Measurements from ENCODE around the gene SREK1. TPM values are rescaled to one million over a fixed set of nuclear protein-coding genes. Genes with fewer than 3 reads are reported as not detected.

SREK1 gene
- total and polyA plus RNA-seq, 9 of the 15 experiments (the other 6 are each of a cell fraction or from before 2014, with no cell fraction given): 40.8 to 128 (median 81.9) TPM

DNA sequence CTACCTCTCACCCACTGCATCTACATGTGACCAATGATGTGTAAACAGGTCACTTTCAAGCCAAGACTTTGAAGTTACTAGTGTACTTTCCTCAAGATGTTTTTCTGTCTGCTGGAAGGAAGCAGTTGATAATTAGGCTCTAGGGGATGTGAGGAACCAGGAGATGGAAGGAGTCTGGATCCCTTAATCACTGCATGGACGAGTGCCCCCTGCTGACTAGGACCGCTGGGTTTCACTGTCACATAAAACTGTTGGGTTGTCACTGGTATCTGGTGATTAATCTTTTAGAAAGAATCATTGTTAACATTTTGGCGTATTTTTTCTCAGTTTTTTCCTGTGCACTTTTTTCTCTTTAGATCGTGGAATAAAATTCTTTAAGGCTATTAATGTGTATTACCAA lies 79.5 kb downstream of the SREK1 start (continued):
- TF ChIP-seq, protein P1, sequence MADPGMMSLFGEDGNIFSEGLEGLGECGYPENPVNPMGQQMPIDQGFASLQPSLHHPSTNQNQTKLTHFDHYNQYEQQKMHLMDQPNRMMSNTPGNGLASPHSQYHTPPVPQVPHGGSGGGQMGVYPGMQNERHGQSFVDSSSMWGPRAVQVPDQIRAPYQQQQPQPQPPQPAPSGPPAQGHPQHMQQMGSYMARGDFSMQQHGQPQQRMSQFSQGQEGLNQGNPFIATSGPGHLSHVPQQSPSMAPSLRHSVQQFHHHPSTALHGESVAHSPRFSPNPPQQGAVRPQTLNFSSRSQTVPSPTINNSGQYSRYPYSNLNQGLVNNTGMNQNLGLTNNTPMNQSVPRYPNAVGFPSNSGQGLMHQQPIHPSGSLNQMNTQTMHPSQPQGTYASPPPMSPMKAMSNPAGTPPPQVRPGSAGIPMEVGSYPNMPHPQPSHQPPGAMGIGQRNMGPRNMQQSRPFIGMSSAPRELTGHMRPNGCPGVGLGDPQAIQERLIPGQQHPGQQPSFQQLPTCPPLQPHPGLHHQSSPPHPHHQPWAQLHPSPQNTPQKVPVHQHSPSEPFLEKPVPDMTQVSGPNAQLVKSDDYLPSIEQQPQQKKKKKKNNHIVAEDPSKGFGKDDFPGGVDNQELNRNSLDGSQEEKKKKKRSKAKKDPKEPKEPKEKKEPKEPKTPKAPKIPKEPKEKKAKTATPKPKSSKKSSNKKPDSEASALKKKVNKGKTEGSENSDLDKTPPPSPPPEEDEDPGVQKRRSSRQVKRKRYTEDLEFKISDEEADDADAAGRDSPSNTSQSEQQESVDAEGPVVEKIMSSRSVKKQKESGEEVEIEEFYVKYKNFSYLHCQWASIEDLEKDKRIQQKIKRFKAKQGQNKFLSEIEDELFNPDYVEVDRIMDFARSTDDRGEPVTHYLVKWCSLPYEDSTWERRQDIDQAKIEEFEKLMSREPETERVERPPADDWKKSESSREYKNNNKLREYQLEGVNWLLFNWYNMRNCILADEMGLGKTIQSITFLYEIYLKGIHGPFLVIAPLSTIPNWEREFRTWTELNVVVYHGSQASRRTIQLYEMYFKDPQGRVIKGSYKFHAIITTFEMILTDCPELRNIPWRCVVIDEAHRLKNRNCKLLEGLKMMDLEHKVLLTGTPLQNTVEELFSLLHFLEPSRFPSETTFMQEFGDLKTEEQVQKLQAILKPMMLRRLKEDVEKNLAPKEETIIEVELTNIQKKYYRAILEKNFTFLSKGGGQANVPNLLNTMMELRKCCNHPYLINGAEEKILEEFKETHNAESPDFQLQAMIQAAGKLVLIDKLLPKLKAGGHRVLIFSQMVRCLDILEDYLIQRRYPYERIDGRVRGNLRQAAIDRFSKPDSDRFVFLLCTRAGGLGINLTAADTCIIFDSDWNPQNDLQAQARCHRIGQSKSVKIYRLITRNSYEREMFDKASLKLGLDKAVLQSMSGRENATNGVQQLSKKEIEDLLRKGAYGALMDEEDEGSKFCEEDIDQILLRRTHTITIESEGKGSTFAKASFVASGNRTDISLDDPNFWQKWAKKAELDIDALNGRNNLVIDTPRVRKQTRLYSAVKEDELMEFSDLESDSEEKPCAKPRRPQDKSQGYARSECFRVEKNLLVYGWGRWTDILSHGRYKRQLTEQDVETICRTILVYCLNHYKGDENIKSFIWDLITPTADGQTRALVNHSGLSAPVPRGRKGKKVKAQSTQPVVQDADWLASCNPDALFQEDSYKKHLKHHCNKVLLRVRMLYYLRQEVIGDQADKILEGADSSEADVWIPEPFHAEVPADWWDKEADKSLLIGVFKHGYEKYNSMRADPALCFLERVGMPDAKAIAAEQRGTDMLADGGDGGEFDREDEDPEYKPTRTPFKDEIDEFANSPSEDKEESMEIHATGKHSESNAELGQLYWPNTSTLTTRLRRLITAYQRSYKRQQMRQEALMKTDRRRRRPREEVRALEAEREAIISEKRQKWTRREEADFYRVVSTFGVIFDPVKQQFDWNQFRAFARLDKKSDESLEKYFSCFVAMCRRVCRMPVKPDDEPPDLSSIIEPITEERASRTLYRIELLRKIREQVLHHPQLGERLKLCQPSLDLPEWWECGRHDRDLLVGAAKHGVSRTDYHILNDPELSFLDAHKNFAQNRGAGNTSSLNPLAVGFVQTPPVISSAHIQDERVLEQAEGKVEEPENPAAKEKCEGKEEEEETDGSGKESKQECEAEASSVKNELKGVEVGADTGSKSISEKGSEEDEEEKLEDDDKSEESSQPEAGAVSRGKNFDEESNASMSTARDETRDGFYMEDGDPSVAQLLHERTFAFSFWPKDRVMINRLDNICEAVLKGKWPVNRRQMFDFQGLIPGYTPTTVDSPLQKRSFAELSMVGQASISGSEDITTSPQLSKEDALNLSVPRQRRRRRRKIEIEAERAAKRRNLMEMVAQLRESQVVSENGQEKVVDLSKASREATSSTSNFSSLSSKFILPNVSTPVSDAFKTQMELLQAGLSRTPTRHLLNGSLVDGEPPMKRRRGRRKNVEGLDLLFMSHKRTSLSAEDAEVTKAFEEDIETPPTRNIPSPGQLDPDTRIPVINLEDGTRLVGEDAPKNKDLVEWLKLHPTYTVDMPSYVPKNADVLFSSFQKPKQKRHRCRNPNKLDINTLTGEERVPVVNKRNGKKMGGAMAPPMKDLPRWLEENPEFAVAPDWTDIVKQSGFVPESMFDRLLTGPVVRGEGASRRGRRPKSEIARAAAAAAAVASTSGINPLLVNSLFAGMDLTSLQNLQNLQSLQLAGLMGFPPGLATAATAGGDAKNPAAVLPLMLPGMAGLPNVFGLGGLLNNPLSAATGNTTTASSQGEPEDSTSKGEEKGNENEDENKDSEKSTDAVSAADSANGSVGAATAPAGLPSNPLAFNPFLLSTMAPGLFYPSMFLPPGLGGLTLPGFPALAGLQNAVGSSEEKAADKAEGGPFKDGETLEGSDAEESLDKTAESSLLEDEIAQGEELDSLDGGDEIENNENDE (IDR thresholded peaks at IDR 0.05; ENCODE audit: low read depth, low read length): no peak
- TF ChIP-seq CREM (IDR thresholded peaks at IDR 0.05; ENCODE audit: low read depth) (no peak), MEIS2 (IDR thresholded peaks at IDR 0.05; ENCODE audit: partially characterized antibody) (peak; percentile 52), RAD21 (CRISPR knock-in tag; conservative IDR thresholded peaks at IDR 0.05 in 1 of 2, IDR thresholded peaks at IDR 0.05 in 1 of 2) (peak in 1 of 2 experiments; percentile 62; a peak in 2 of 4 replicates)
